Fibroblast of lung (primary cell): ENCODE results near the gene ASGR1. TPM values are rescaled to one million over a fixed set of nuclear protein-coding genes. Genes with fewer than 3 reads are reported as not detected.
"Not testable (repeated sequence)": the region's sequence is repeated elsewhere in the genome, so short reads cannot be mapped to it uniquely, and the experiment has no call there.

Experiments
- DNase-seq, 2 donors: peaks; one replicate each; pipeline versions ENCODE4 v3.0.0 to v3.0.0-alpha.2; 2010; ENCODE audit warnings: low read depth in 2 of 2
- H2AFZ ChIP-seq: 2 replicates; pipeline ENCODE4 v1.5.1; 2012; ENCODE audit warnings: low read length, control low read depth, inconsistent platforms
- H3K27ac ChIP-seq: 2 replicates; pipeline ENCODE4 v1.5.1; 2011; ENCODE audit warnings: low read length, control low read depth; ENCODE audit not compliant: insufficient read depth
- H3K27me3 ChIP-seq: 2 replicates; pipeline ENCODE4 v1.5.1; 2011; ENCODE audit warnings: mild to moderate bottlenecking, low read length; ENCODE audit not compliant: control insufficient read depth, insufficient read depth
- H3K36me3 ChIP-seq: 2 replicates; pipeline ENCODE4 v1.5.1; 2011; ENCODE audit warnings: low read length; ENCODE audit not compliant: control insufficient read depth, insufficient read depth
- H3K4me1 ChIP-seq: 2 replicates; pipeline ENCODE4 v1.5.1; 2011; ENCODE audit warnings: low read length; ENCODE audit not compliant: control insufficient read depth, insufficient read depth; ENCODE audit errors: extremely low read depth
- H3K4me2 ChIP-seq: 2 replicates; pipeline ENCODE4 v1.5.1; 2011; ENCODE audit warnings: low read length, control low read depth; ENCODE audit not compliant: insufficient read depth; ENCODE audit errors: extremely low read depth
- H3K4me3 ChIP-seq, 4 experiments: fragments of 200-600 bp in 1 of 4; sonication (generic) in 1 of 4; replicated peaks in 1 of 4; 2 replicates each; pipeline ENCODE4 v1.5.1; 2011 to 2016; ENCODE audit warnings: low read length in 4 of 4, low read depth in 3 of 4, mild to moderate bottlenecking in 3 of 4, control low read depth in 2 of 4, inconsistent platforms in 1 of 4, mixed read lengths in 1 of 4; ENCODE audit not compliant: insufficient read depth in 1 of 4; ENCODE audit errors: control extremely low read depth in 1 of 4
- H3K79me2 ChIP-seq: 2 replicates; pipeline ENCODE4 v1.5.1; 2012; ENCODE audit warnings: mild to moderate bottlenecking, low read length, inconsistent platforms; ENCODE audit not compliant: control insufficient read depth, insufficient read depth
- H3K9ac ChIP-seq: 2 replicates; pipeline ENCODE4 v1.5.1; 2011; ENCODE audit warnings: mild to moderate bottlenecking, low read length, control low read depth; ENCODE audit not compliant: insufficient read depth
- H3K9me3 ChIP-seq: 2 replicates; pipeline ENCODE4 v1.5.1; 2012; ENCODE audit warnings: low read depth, low read length; ENCODE audit not compliant: control insufficient read depth, insufficient read depth
- H4K20me1 ChIP-seq: 2 replicates; pipeline ENCODE4 v1.5.1; 2011; ENCODE audit warnings: low read length; ENCODE audit not compliant: control insufficient read depth, insufficient read depth; ENCODE audit errors: extremely low read depth
- EZH2 ChIP-seq: IDR thresholded peaks from 2 replicates; pipeline ENCODE4 v1.5.1; 2012; ENCODE audit warnings: low read length, control low read depth, mild to moderate bottlenecking; ENCODE audit errors: missing control alignments
- polyA plus RNA-seq, 2 donors: library from polyadenylated mRNA; depleted of rRNA in 1 of 2; stranded (reverse) in 1 of 2; unstranded in 1 of 2; fragments of >200 nt; gene quantifications; 2 replicates each; pipeline ENCODE4 v1.2.1, GENCODE V29; 2011 to 2012; ENCODE audit warnings: missing spikeins in 1 of 2
- total RNA-seq: library from RNA; depleted of rRNA; stranded (reverse); fragments of >200 nt; gene quantifications from 2 replicates; pipeline ENCODE4 v1.2.1, GENCODE V29; 2014
- TF ChIP-seq, protein P1 (sequence below), 2 donors: IDR thresholded peaks in 1 of 2; conservative IDR thresholded peaks in 1 of 2; 1 replicate in 1 of 2; 2 replicates in 1 of 2; pipeline ENCODE4 v1.5.1; 2011 to 2012; ENCODE audit warnings: low read length in 2 of 2, control low read depth in 1 of 2, inconsistent platforms in 1 of 2, low read depth in 1 of 2, mild to moderate bottlenecking in 1 of 2

Gene ASGR1
- total and polyA plus RNA-seq, 2 donors (not counting 1 experiment from before 2014, with no cell fraction given), result 0.14 to 0.66 TPM

DNA sequence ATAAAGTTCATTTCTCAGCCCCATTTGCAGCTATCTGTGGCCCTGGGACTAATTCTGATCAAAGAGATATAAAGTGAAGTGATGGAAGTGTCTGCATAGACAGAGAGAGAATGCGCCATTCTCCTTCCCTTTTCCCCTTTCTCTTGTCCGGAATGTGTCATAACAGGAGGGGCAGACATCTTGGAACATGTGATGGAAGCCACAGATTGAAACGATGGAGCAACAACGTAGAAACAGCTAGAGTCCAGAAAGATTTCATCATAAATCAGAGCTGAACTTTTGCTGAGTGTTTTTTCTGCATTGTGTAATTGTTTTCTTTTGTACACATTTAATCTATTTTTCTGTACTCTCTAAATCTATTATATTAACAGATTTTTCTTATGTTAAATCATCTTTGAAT is 11.3 kb downstream of the ASGR1 start:
- no peaks in the 10 kb centered on the region for H3K9me3 ChIP-seq
- H3K4me2 ChIP-seq, result no peak overlapping the region
- no peak overlapping the region for H3K27ac ChIP-seq
- no peaks in the 10 kb centered on the region for H3K4me1 ChIP-seq
- DNase-seq, result peak in 1 of 2 donors; percentile 76
- no peak overlapping the region for H2AFZ ChIP-seq
- TF ChIP-seq, protein P1, sequence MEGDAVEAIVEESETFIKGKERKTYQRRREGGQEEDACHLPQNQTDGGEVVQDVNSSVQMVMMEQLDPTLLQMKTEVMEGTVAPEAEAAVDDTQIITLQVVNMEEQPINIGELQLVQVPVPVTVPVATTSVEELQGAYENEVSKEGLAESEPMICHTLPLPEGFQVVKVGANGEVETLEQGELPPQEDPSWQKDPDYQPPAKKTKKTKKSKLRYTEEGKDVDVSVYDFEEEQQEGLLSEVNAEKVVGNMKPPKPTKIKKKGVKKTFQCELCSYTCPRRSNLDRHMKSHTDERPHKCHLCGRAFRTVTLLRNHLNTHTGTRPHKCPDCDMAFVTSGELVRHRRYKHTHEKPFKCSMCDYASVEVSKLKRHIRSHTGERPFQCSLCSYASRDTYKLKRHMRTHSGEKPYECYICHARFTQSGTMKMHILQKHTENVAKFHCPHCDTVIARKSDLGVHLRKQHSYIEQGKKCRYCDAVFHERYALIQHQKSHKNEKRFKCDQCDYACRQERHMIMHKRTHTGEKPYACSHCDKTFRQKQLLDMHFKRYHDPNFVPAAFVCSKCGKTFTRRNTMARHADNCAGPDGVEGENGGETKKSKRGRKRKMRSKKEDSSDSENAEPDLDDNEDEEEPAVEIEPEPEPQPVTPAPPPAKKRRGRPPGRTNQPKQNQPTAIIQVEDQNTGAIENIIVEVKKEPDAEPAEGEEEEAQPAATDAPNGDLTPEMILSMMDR (conservative IDR thresholded peaks at IDR 0.05 in 1 of 2, IDR thresholded peaks at IDR 0.05 in 1 of 2; ENCODE audit: low read depth in 1 of 2, low read length in 2 of 2), result no peak
- TF ChIP-seq EZH2, result no peak
- H3K36me3 ChIP-seq, result no peaks in the 10 kb centered on the region
- H3K4me3 ChIP-seq, result no peak overlapping the region
- H3K27me3 ChIP-seq, result no peaks in the 10 kb centered on the region
- H3K79me2 ChIP-seq, result no peaks in the 10 kb centered on the region
- no peak overlapping the region for H3K9ac ChIP-seq
- no peaks in the 10 kb centered on the region for H4K20me1 ChIP-seq

- Histone ChIP-seq H3K27ac (no peak overlapping the region), H3K36me3 (no peaks in the 10 kb centered on the region), H3K4me3 (no peak overlapping the region), H3K9ac (no peak overlapping the region), H3K4me2 (no peak overlapping the region), H3K27me3 (no peaks in the 10 kb centered on the region), H3K4me1 (no peaks in the 10 kb centered on the region), H4K20me1 (no peaks in the 10 kb centered on the region), H3K79me2 (no peaks in the 10 kb centered on the region), H2AFZ (no peak overlapping the region), H3K9me3 (no peaks in the 10 kb centered on the region)
- TF ChIP-seq, protein P1 (conservative IDR thresholded peaks at IDR 0.05 in 1 of 2, IDR thresholded peaks at IDR 0.05 in 1 of 2; ENCODE audit: low read depth in 1 of 2, low read length in 2 of 2), result no peak
- TF ChIP-seq EZH2, result no peak
- DNase-seq, result no peak
Measured at GRCh38 chr17:7166873-7167272, 12.3 kb downstream of the ASGR1 start.

- not testable (repeated sequence) for H2AFZ ChIP-seq, H3K27me3 ChIP-seq
Measured at GRCh38 chr17:7159571-7159970, 19.6 kb downstream of the ASGR1 start.

DNA sequence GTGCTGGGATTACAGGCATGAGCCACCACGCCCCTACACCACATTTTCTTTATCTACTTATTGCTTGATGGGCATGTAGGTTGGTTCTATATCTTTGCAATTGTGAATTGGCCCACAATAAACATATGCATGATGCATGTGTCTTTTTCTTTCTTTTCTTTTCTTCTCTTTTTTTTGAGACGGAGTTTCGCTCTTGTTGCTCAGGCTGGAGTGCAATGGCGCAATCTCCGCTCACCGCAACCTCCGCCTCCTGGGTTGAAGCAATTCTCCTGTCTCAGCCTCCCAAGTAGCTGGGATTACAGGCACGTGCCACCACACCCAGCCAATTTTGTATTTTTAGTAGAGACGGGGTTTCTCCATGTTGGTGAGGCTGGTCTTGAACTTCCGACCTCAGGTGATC is 20.7 kb downstream of the ASGR1 start:
- H3K27me3 ChIP-seq, H3K4me1 ChIP-seq, H3K79me2 ChIP-seq, H3K36me3 ChIP-seq, H3K9me3 ChIP-seq, H2AFZ ChIP-seq, DNase-seq, H4K20me1 ChIP-seq, H3K4me3 ChIP-seq, H3K9ac ChIP-seq, H3K27ac ChIP-seq, H3K4me2 ChIP-seq: not testable (repeated sequence)

More at GRCh38 chr17:7159571-7159970, 19.6 kb downstream of the ASGR1 start:
- H3K79me2 ChIP-seq, H3K9me3 ChIP-seq, H3K4me2 ChIP-seq, H3K4me1 ChIP-seq, H4K20me1 ChIP-seq, DNase-seq, H3K4me3 ChIP-seq, H3K36me3 ChIP-seq, H3K9ac ChIP-seq, H3K27ac ChIP-seq: not testable (repeated sequence)
